Fibroblast of lung (primary cell): ENCODE measurements around the gene STK32C. TPM values are rescaled to one million over a fixed set of nuclear protein-coding genes. Genes with fewer than 3 reads are reported as not detected.

Experiments
- DNase-seq, 2 donors: peaks; one replicate each; pipeline versions ENCODE4 v3.0.0 to v3.0.0-alpha.2; 2010; ENCODE audit warnings: low read depth in 2 of 2
- H2AFZ ChIP-seq: 2 replicates; pipeline ENCODE4 v1.5.1; 2012; ENCODE audit warnings: low read length, control low read depth, inconsistent platforms
- H3K27ac ChIP-seq: 2 replicates; pipeline ENCODE4 v1.5.1; 2011; ENCODE audit warnings: low read length, control low read depth; ENCODE audit not compliant: insufficient read depth
- H3K27me3 ChIP-seq: 2 replicates; pipeline ENCODE4 v1.5.1; 2011; ENCODE audit warnings: mild to moderate bottlenecking, low read length; ENCODE audit not compliant: control insufficient read depth, insufficient read depth
- H3K36me3 ChIP-seq: 2 replicates; pipeline ENCODE4 v1.5.1; 2011; ENCODE audit warnings: low read length; ENCODE audit not compliant: control insufficient read depth, insufficient read depth
- H3K4me1 ChIP-seq: 2 replicates; pipeline ENCODE4 v1.5.1; 2011; ENCODE audit warnings: low read length; ENCODE audit not compliant: control insufficient read depth, insufficient read depth; ENCODE audit errors: extremely low read depth
- H3K4me2 ChIP-seq: 2 replicates; pipeline ENCODE4 v1.5.1; 2011; ENCODE audit warnings: low read length, control low read depth; ENCODE audit not compliant: insufficient read depth; ENCODE audit errors: extremely low read depth
- H3K4me3 ChIP-seq, 4 experiments: fragments of 200-600 bp in 1 of 4; sonication (generic) in 1 of 4; replicated peaks in 1 of 4; 2 replicates each; pipeline ENCODE4 v1.5.1; 2011 to 2016; ENCODE audit warnings: low read length in 4 of 4, low read depth in 3 of 4, mild to moderate bottlenecking in 3 of 4, control low read depth in 2 of 4, inconsistent platforms in 1 of 4, mixed read lengths in 1 of 4; ENCODE audit not compliant: insufficient read depth in 1 of 4; ENCODE audit errors: control extremely low read depth in 1 of 4
- H3K79me2 ChIP-seq: 2 replicates; pipeline ENCODE4 v1.5.1; 2012; ENCODE audit warnings: mild to moderate bottlenecking, low read length, inconsistent platforms; ENCODE audit not compliant: control insufficient read depth, insufficient read depth
- H3K9ac ChIP-seq: 2 replicates; pipeline ENCODE4 v1.5.1; 2011; ENCODE audit warnings: mild to moderate bottlenecking, low read length, control low read depth; ENCODE audit not compliant: insufficient read depth
- H3K9me3 ChIP-seq: 2 replicates; pipeline ENCODE4 v1.5.1; 2012; ENCODE audit warnings: low read depth, low read length; ENCODE audit not compliant: control insufficient read depth, insufficient read depth
- H4K20me1 ChIP-seq: 2 replicates; pipeline ENCODE4 v1.5.1; 2011; ENCODE audit warnings: low read length; ENCODE audit not compliant: control insufficient read depth, insufficient read depth; ENCODE audit errors: extremely low read depth
- CTCF ChIP-seq, 2 donors: IDR thresholded peaks in 1 of 2; conservative IDR thresholded peaks in 1 of 2; 1 replicate in 1 of 2; 2 replicates in 1 of 2; pipeline ENCODE4 v1.5.1; 2011 to 2012; ENCODE audit warnings: low read length in 2 of 2, control low read depth in 1 of 2, inconsistent platforms in 1 of 2, low read depth in 1 of 2, mild to moderate bottlenecking in 1 of 2
- EZH2 ChIP-seq: IDR thresholded peaks from 2 replicates; pipeline ENCODE4 v1.5.1; 2012; ENCODE audit warnings: low read length, control low read depth, mild to moderate bottlenecking; ENCODE audit errors: missing control alignments
- polyA plus RNA-seq, 2 donors: library from polyadenylated mRNA; depleted of rRNA in 1 of 2; stranded (reverse) in 1 of 2; unstranded in 1 of 2; fragments of >200 nt; gene quantifications; 2 replicates each; pipeline ENCODE4 v1.2.1, GENCODE V29; 2011 to 2012; ENCODE audit warnings: missing spikeins in 1 of 2
- total RNA-seq: library from RNA; depleted of rRNA; stranded (reverse); fragments of >200 nt; gene quantifications from 2 replicates; pipeline ENCODE4 v1.2.1, GENCODE V29; 2014

Gene STK32C
- total and polyA plus RNA-seq, 2 donors (not counting 1 experiment from before 2014, with no cell fraction given) = 4.4 to 21.5 TPM

GRCh38 chr10:132175907-132176581 is 131.7 kb downstream of the STK32C start:
- H3K36me3 ChIP-seq = no peaks in the 10 kb centered on the region
- no peak overlapping the region for H2AFZ ChIP-seq
- H3K4me1 ChIP-seq = no peaks in the 10 kb centered on the region
- H3K4me3 ChIP-seq = no peak overlapping the region
- H3K27ac ChIP-seq = no peak overlapping the region
- DNase-seq = no peak
- no peak overlapping the region for H3K9ac ChIP-seq
- TF ChIP-seq EZH2 (no peak), CTCF (conservative IDR thresholded peaks at IDR 0.05 in 1 of 2, IDR thresholded peaks at IDR 0.05 in 1 of 2; ENCODE audit: low read depth in 1 of 2, low read length in 2 of 2) (no peak)
- H4K20me1 ChIP-seq = no peaks in the 10 kb centered on the region
- H3K27me3 ChIP-seq = peaks cover 4% of the 10 kb centered on the region
- no peaks in the 10 kb centered on the region for H3K9me3 ChIP-seq
- H3K79me2 ChIP-seq = no peaks in the 10 kb centered on the region
- no peak overlapping the region for H3K4me2 ChIP-seq

DNA sequence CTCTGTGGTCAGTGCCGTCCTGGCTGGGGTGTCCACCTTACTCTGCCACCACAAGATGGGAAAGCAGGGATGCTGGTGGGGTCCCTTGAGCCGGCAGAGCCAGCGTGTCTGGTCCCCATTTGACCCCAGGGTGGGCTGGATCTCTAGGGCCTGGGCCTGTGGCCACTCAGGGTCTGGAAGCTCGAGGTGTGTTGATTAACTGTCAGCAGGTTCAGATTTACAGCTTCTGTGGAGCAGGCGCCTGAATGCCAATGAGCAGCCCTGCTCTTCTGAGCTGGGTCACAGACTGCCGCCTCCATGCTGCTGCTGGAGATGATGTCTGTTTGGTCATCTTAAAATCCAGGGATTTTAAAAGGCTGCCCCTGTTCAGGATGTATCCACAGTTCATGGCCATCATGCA is 132.3 kb downstream of the STK32C start:
- TF ChIP-seq EZH2 = no peak
- no peak for TF ChIP-seq CTCF (conservative IDR thresholded peaks at IDR 0.05 in 1 of 2, IDR thresholded peaks at IDR 0.05 in 1 of 2; ENCODE audit: low read depth in 1 of 2, low read length in 2 of 2)
- H3K36me3 ChIP-seq = no peaks in the 10 kb centered on the region
- no peak overlapping the region for H3K9ac ChIP-seq
- H2AFZ ChIP-seq = no peak overlapping the region
- H3K79me2 ChIP-seq = no peaks in the 10 kb centered on the region
- no peaks in the 10 kb centered on the region for H4K20me1 ChIP-seq
- H3K9me3 ChIP-seq = no peaks in the 10 kb centered on the region
- no peak overlapping the region for H3K4me2 ChIP-seq
- no peak overlapping the region for H3K4me3 ChIP-seq
- no peak overlapping the region for H3K27ac ChIP-seq
- no peak for DNase-seq
- H3K4me1 ChIP-seq = no peaks in the 10 kb centered on the region
- peaks cover 4% of the 10 kb centered on the region for H3K27me3 ChIP-seq

DNA sequence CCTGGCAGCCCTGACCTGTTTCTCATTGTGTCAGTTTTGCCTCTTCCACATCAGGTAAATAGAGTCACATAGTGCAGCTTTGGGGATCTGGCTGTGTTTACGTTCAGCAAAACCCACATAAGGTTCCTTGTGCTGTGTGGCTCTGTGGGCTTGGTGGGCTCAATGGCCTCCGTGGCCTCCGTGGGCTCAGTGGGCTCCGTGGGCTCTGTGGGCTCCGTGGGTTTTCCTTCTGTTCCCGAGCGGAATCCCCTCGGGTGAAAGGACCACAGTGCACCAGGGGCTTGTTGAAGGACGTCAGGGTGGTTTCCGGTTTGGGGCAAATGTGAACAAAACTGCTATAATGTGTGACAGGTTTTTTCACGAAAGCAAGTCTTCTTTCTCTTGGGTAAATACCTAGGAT is 133.5 kb downstream of the STK32C start:
- Histone ChIP-seq H4K20me1 (no peaks in the 10 kb centered on the region), H3K4me2 (no peak overlapping the region), H2AFZ (no peak overlapping the region), H3K9me3 (no peaks in the 10 kb centered on the region), H3K4me3 (no peak overlapping the region), H3K79me2 (no peaks in the 10 kb centered on the region), H3K27me3 (peaks cover 4% of the 10 kb centered on the region), H3K36me3 (no peaks in the 10 kb centered on the region), H3K27ac (no peak overlapping the region), H3K4me1 (no peaks in the 10 kb centered on the region), H3K9ac (no peak overlapping the region)
- no peak for TF ChIP-seq EZH2
- no peak for TF ChIP-seq CTCF (conservative IDR thresholded peaks at IDR 0.05 in 1 of 2, IDR thresholded peaks at IDR 0.05 in 1 of 2; ENCODE audit: low read depth in 1 of 2, low read length in 2 of 2)
- DNase-seq = no peak
